ENCODE measurements around the gene FOXO1. TPM values are rescaled to one million over a fixed set of nuclear protein-coding genes. Genes with fewer than 3 reads are reported as not detected.

The FOXO1 gene
- total and polyA plus RNA-seq, 2 of the 13 experiments (the other 11 are each of a cell fraction or from before 2014, with no cell fraction given), result 8.1 to 13.1 TPM

- TF ChIP-seq SRSF9 (IDR thresholded peaks at IDR 0.05; ENCODE audit: borderline replicate concordance, insufficient read depth, low read depth, low read length, poor library complexity, severe bottlenecking) (no peak), REPIN1 (CRISPR knock-in tag; IDR thresholded peaks at IDR 0.05; ENCODE audit: borderline replicate concordance, low read depth) (no peak), ZNF17 (CRISPR knock-in tag; IDR thresholded peaks at IDR 0.05) (no peak), ZNF674 (CRISPR knock-in tag; IDR thresholded peaks at IDR 0.05; ENCODE audit: low read depth) (no peak), NCOA1 (CRISPR knock-in tag; IDR thresholded peaks at IDR 0.05) (no peak), LBX2 (CRISPR knock-in tag; IDR thresholded peaks at IDR 0.05; ENCODE audit: borderline replicate concordance) (no peak), STAT6 (CRISPR knock-in tag; IDR thresholded peaks at IDR 0.05; ENCODE audit: borderline replicate concordance) (no peak), NR2F2 (IDR thresholded peaks at IDR 0.05; ENCODE audit: borderline replicate concordance, low read depth) (peak; percentile 55; the same call in 1 of the 2 replicates), SYNCRIP (IDR thresholded peaks at IDR 0.05; ENCODE audit: insufficient read depth, low read depth, low read length) (no peak), ZHX2 (IDR thresholded peaks at IDR 0.05; ENCODE audit: low read depth) (no peak), ZHX2 (CRISPR knock-in tag; IDR thresholded peaks at IDR 0.05; ENCODE audit: borderline replicate concordance) (no peak; the same call in 1 of the 2 replicates), CSRNP2 (CRISPR knock-in tag; conservative IDR thresholded peaks at IDR 0.05; ENCODE audit: low read depth) (no peak), RELA (CRISPR knock-in tag; IDR thresholded peaks at IDR 0.05) (no peak), PLSCR1 (CRISPR knock-in tag; IDR thresholded peaks at IDR 0.05; ENCODE audit: borderline replicate concordance) (no peak), E2F5 (CRISPR knock-in tag; conservative IDR thresholded peaks at IDR 0.05) (no peak)
Measured at GRCh38 chr13:40540328-40541044, 126.0 kb downstream of the FOXO1 start (continued).
